IMR-90 (cell line): ENCODE measurements around the gene MPIG6B. TPM values are rescaled to one million over a fixed set of nuclear protein-coding genes. Genes with fewer than 3 reads are reported as not detected.

Experiments
- ATAC-seq: fragments of 200-7000 bp; cut with Tn5 transposase; 2 replicates; pipeline ENCODE4 v1.9.1; 2020; ENCODE audit warnings: low read depth, mild to moderate bottlenecking, moderate library complexity
- BruUV-seq: library from RNA; stranded (reverse); fragments of 400-500 nt; replicated peaks from 2 replicates; lab custom pipeline; 2021; lab: Mats Ljungman, UMichigan
- CTCF ChIA-PET: fragments of 300-600 bp; formaldehyde crosslinking; extraction: SDS; loops from one replicate; lab custom pipeline; 2021; ENCODE audit warnings: antibody characterized with exemption; lab: Yijun Ruan, JAX
- POLR2A ChIA-PET: fragments of 300-600 bp; sonication (Branson Sonifier 250); formaldehyde crosslinking; loops from one replicate; lab custom pipeline; 2022; ENCODE audit warnings: antibody characterized with exemption; ENCODE audit not compliant: unreplicated experiment; lab: Charles Lee
- DNase-seq: peaks from one replicate; pipeline ENCODE4 v3.0.0; 2013
- H2AFZ ChIP-seq: replicated peaks from 2 replicates; pipeline ENCODE3; 2013; ENCODE audit warnings: low read length, mild to moderate bottlenecking; ENCODE audit not compliant: poor library complexity
- H2AK5ac ChIP-seq: 2 replicates; pipeline ENCODE4 v1.6.1; 2013; ENCODE audit warnings: low read depth, low read length, inconsistent platforms
- H2AK9ac ChIP-seq: replicated peaks from 2 replicates; pipeline ENCODE3; 2013; ENCODE audit warnings: mild to moderate bottlenecking, low read depth, low read length, moderate library complexity; ENCODE audit not compliant: poor library complexity
- H2BK120ac ChIP-seq: 2 replicates; pipeline ENCODE4 v1.6.1; 2013; ENCODE audit warnings: low read depth, low read length, inconsistent platforms
- H2BK15ac ChIP-seq: 3 replicates; pipeline ENCODE4 v1.6.1; 2013; ENCODE audit warnings: low read depth, low read length, inconsistent platforms
- H2BK20ac ChIP-seq: 2 replicates; pipeline ENCODE4 v1.6.1; 2013; ENCODE audit warnings: low read depth, mild to moderate bottlenecking, inconsistent platforms, low read length, moderate library complexity
- H2BK5ac ChIP-seq: 2 replicates; pipeline ENCODE4 v1.6.1; 2013; ENCODE audit warnings: mild to moderate bottlenecking, low read depth, low read length, inconsistent platforms; ENCODE audit not compliant: poor library complexity, severe bottlenecking
- H3K14ac ChIP-seq: replicated peaks from 2 replicates; pipeline ENCODE4 v1.6.1; 2013; ENCODE audit warnings: low read depth, low read length, inconsistent platforms
- H3K18ac ChIP-seq: 2 replicates; pipeline ENCODE4 v1.6.1; 2013; ENCODE audit warnings: low read depth, low read length, control low read depth
- H3K23ac ChIP-seq: 2 replicates; pipeline ENCODE4 v1.6.1; 2013; ENCODE audit warnings: low read depth, low read length, inconsistent platforms
- H3K27ac ChIP-seq: 2 replicates; pipeline ENCODE4 v1.5.1; 2013; ENCODE audit warnings: mild to moderate bottlenecking, control low read depth, low read length; ENCODE audit not compliant: insufficient read depth
- H3K27me3 ChIP-seq: 2 replicates; pipeline ENCODE4 v1.6.1; 2013; ENCODE audit warnings: low read length; ENCODE audit not compliant: control insufficient read depth, insufficient read depth
- H3K36me3 ChIP-seq: 2 replicates; pipeline ENCODE4 v1.6.1; 2013; ENCODE audit warnings: low read length, mixed read lengths; ENCODE audit not compliant: control insufficient read depth, insufficient read depth
- H3K4ac ChIP-seq: 2 replicates; pipeline ENCODE4 v1.6.1; 2013; ENCODE audit warnings: low read depth, low read length, inconsistent platforms
- H3K4me1 ChIP-seq: 2 replicates; pipeline ENCODE4 v1.6.1; 2013; ENCODE audit warnings: low read length, mixed read lengths; ENCODE audit not compliant: control insufficient read depth, insufficient read depth
- H3K4me2 ChIP-seq: 2 replicates; pipeline ENCODE4 v1.6.1; 2013; ENCODE audit warnings: low read depth, mild to moderate bottlenecking, control low read depth, low read length, moderate library complexity
- H3K4me3 ChIP-seq: 2 replicates; pipeline ENCODE4 v1.5.1; 2013; ENCODE audit warnings: low read depth, mild to moderate bottlenecking, control low read depth, low read length, moderate library complexity; ENCODE audit not compliant: insufficient read depth
- H3K56ac ChIP-seq: 2 replicates; pipeline ENCODE4 v1.6.1; 2013; ENCODE audit warnings: low read length, inconsistent platforms; ENCODE audit not compliant: insufficient read depth; ENCODE audit errors: extremely low read depth
- H3K79me1 ChIP-seq, 2 experiments: 2 replicates each; pipeline ENCODE4 v1.6.1; 2013; ENCODE audit warnings: low read length in 2 of 2, inconsistent platforms in 1 of 2, low read depth in 1 of 2
- H3K9ac ChIP-seq: 2 replicates; pipeline ENCODE4 v1.6.1; 2013; ENCODE audit warnings: low read depth, low read length, control low read depth
- H3K9me1 ChIP-seq: 2 replicates; pipeline ENCODE4 v1.6.1; 2013; ENCODE audit warnings: low read length, inconsistent platforms; ENCODE audit not compliant: insufficient read depth
- H3K9me3 ChIP-seq: 2 replicates; pipeline ENCODE4 v1.6.1; 2013; ENCODE audit warnings: low read length; ENCODE audit not compliant: control insufficient read depth, insufficient read depth
- H4K20me1 ChIP-seq: 2 replicates; pipeline ENCODE4 v1.6.1; 2013; ENCODE audit warnings: low read length, inconsistent platforms; ENCODE audit not compliant: insufficient read depth
- H4K5ac ChIP-seq: 2 replicates; pipeline ENCODE4 v1.6.1; 2013; ENCODE audit warnings: mild to moderate bottlenecking, low read depth, low read length, control low read depth
- H4K8ac ChIP-seq, 2 experiments: 2 replicates each; pipeline ENCODE4 v1.6.1; 2013; ENCODE audit warnings: low read depth in 2 of 2, low read length in 2 of 2, control low read depth in 1 of 2, inconsistent platforms in 1 of 2
- H4K91ac ChIP-seq: 2 replicates; pipeline ENCODE4 v1.6.1; 2013; ENCODE audit warnings: low read depth, low read length, inconsistent platforms; ENCODE audit not compliant: insufficient read depth
- BHLHE40 ChIP-seq: fragments of 150-350 bp; IDR thresholded peaks from 2 replicates; pipeline ENCODE4 v1.6.1; 2016; ENCODE audit warnings: mild to moderate bottlenecking, low read depth, low read length
- CEBPB ChIP-seq: IDR thresholded peaks from 2 replicates; pipeline ENCODE4 v1.6.1; 2012; ENCODE audit warnings: low read depth, low read length, improper control_type of control experiment
- CTCF ChIP-seq: conservative IDR thresholded peaks from 2 replicates; pipeline ENCODE4 v1.5.1; 2012; ENCODE audit warnings: mild to moderate bottlenecking, low read depth, low read length, improper control_type of control experiment
- ELK1 ChIP-seq: fragments of 150-350 bp; IDR thresholded peaks from 2 replicates; pipeline ENCODE4 v1.6.1; 2016; ENCODE audit warnings: low read depth, mild to moderate bottlenecking, low read length, moderate library complexity, borderline replicate concordance
- FOS ChIP-seq: fragments of 150-350 bp; IDR thresholded peaks from 2 replicates; pipeline ENCODE4 v1.6.1; 2016; ENCODE audit warnings: low read depth, low read length
- MAFK ChIP-seq: IDR thresholded peaks from 2 replicates; pipeline ENCODE4 v1.6.1; 2012; ENCODE audit warnings: low read depth, low read length, improper control_type of control experiment
- MAZ ChIP-seq: IDR thresholded peaks from 2 replicates; pipeline ENCODE4 v1.6.1; 2012; ENCODE audit warnings: low read depth, mild to moderate bottlenecking, low read length, improper control_type of control experiment, moderate library complexity, borderline replicate concordance
- POLR2A ChIP-seq: IDR thresholded peaks from 2 replicates; pipeline ENCODE4 v1.6.1; 2012; ENCODE audit warnings: mild to moderate bottlenecking, low read depth, low read length
- RAD21 ChIP-seq: IDR thresholded peaks from 2 replicates; pipeline ENCODE4 v1.6.1; 2012; ENCODE audit warnings: low read length, improper control_type of control experiment
- SMC3 ChIP-seq: fragments of 150-350 bp; IDR thresholded peaks from 2 replicates; pipeline ENCODE4 v1.6.1; 2016; ENCODE audit warnings: low read depth, mild to moderate bottlenecking, antibody characterized with exemption, low read length, moderate library complexity
- USF2 ChIP-seq: fragments of 150-350 bp; IDR thresholded peaks from 2 replicates; pipeline ENCODE4 v1.6.1; 2017; ENCODE audit warnings: mild to moderate bottlenecking, antibody characterized with exemption, low read length, low read depth
- WGBS, 2 experiments: methylation state at CpG; one replicate each; pipeline versions ENCODE4 v1.1.5 to v1.1.7; 2013; ENCODE audit warnings: missing lambda C conversion rate in 2 of 2; ENCODE audit not compliant: insufficient read length in 1 of 2; ENCODE audit errors: extremely low coverage in 2 of 2; 5-methylcytosine and 5-hydroxymethylcytosine counted together
- dilution Hi-C: fragments of 300-500 bp; cut with HindIII; formaldehyde crosslinking; loops from one replicate; pipeline ENCODE4 v1.14.3; 2018; ENCODE audit warnings: low sequenced_read_pairs; ENCODE audit not compliant: unreplicated experiment
- in situ Hi-C: fragments of 300-500 bp; cut with MboI; formaldehyde crosslinking; loops from 3 replicates; pipeline ENCODE4 v1.14.3; 2019; ENCODE audit warnings: low sequenced_read_pairs, inconsistent platforms, mixed read lengths
- intact Hi-C: fragments of 100-400 bp; cut with micrococcal nuclease; formaldehyde crosslinking; loops from 2 replicates; pipeline ENCODE4 v1.10.0; 2022
- polyA plus RNA-seq, 3 experiments: library from polyadenylated mRNA; depleted of rRNA; stranded (reverse); fragments of >200 nt; gene quantifications; 2 replicates each; pipeline ENCODE4 v1.2.3, GENCODE V29; 2012; ENCODE audit warnings: low replicate concordance in 1 of 3
- total RNA-seq: library from RNA; depleted of rRNA; stranded (reverse); fragments of >200 nt; gene quantifications from 2 replicates; pipeline ENCODE4 v1.2.3, GENCODE V29; 2012

MPIG6B gene
- total and polyA plus RNA-seq, 2 of the 4 experiments (the other 2 are of a cell fraction) = not detected

GRCh38 chr6:31728767-31729514, 5.8 kb downstream of the MPIG6B start, which contains the start of gene DDAH2 (continued):
- TF ChIP-seq USF2 = no peak

- Histone ChIP-seq H3K9me1 (peaks cover 5% of the 10 kb centered on the region), H2BK20ac (0 out of 2 replicates have a peak overlapping the region, but pooled peaks have one; percentile 6), H2BK120ac (peak overlapping the region; percentile 78), H3K4me2 (peak overlapping the region; percentile 92), H3K18ac (peak overlapping the region; percentile 66; the same call in 1 of the 2 replicates), H3K36me3 (peaks cover 50% of the 10 kb centered on the region), H3K14ac (peak overlapping the region; percentile 89), H3K27ac (peak overlapping the region; percentile 85), H3K9ac (peak overlapping the region; percentile 81), H2BK15ac (peak overlapping the region; percentile 45; the same call in 1 of the 3 replicates), H3K79me1 (peaks cover 0 to 50% of the 10 kb centered on the region in 2 experiments; a peak in 3 of 4 replicates), H3K4me3 (peak overlapping the region; percentile 85), H2AFZ (peak overlapping the region; percentile 96), H3K4ac (peak overlapping the region; percentile 92), H4K5ac (peak overlapping the region; percentile 50), H3K56ac (peak overlapping the region; percentile 67), H2AK5ac (peak overlapping the region; percentile 90), H3K27me3 (no peaks in the 10 kb centered on the region), H3K9me3 (no peaks in the 10 kb centered on the region), H3K4me1 (peaks cover 7% of the 10 kb centered on the region), H2AK9ac (peak overlapping the region; percentile 99), H2BK5ac (peak overlapping the region; percentile 83), H4K91ac (peak overlapping the region; percentile 72), H4K8ac (peak overlapping the region; percentile 17 to 82; a peak in 2 of 4 replicates), H3K23ac (peak overlapping the region; percentile 91; the same call in 1 of the 2 replicates), H4K20me1 (peaks cover 32% of the 10 kb centered on the region)
- peak; percentile 79 for DNase-seq
- intact Hi-C loops (loop anchor here (2.0 kb wide), 2 partner anchors 49 to 101 kb away; partner anchors contain the start of gene LY6G5C), dilution Hi-C loops (no loop called here), in situ Hi-C loops (no loop called here)
- peak; percentile 81 for ATAC-seq
- no TSS peak for BruUV-seq
- WGBS, 2 experiments = no CpG with 5 or more reads among the region's 29 CpGs
- ChIA-PET POLR2A (interaction anchor here (0.6 to 1.0 kb wide), 3 partner anchors 28 to 189 kb away, joined by 3 read pairs; no protein-coding TSS in a partner anchor), CTCF (interaction anchor here (0.5 to 0.9 kb wide), 3 partner anchors 21 to 48 kb away, joined by 3 read pairs; partner anchors contain the start of gene LY6G5C)
- TF ChIP-seq RAD21 = peak; percentile 77
- TF ChIP-seq SMC3 = peak; percentile 60
- TF ChIP-seq BHLHE40 = no peak
- no peak for TF ChIP-seq ELK1
- no peak for TF ChIP-seq MAFK
- TF ChIP-seq FOS = no peak
- TF ChIP-seq CTCF = peak; percentile 67
- peak; percentile 55; the same call in 1 of the 2 replicates for TF ChIP-seq MAZ
- TF ChIP-seq POLR2A = no peak
- TF ChIP-seq CEBPB = no peak
Measured at GRCh38 chr6:31729515-31729978, 6.4 kb downstream of the MPIG6B start.
